ENCODE measurements around the gene IVD.
A peak's percentile ranks its signal among the peaks of the same experiment; 100 is the strongest.

The IVD gene

DNA sequence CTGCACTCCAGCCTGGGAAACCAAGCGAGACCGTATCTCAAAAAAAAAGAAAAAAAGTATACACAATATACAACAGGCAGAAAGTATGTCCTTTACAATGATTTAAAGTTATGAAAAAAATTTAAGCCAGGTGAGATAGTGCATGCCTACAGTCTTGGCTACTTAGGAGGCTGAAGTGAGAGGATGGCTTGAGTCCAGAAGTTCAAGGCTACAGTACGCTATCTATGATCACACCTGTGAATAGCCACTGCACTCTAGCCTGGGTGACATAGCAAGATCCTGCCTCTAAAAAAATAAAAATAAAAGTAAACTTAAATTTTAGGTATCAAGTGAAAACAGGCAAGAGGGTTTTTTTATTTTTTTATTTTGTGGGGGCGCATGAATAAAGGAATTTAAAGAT, 26.2 kb upstream of the IVD start:
- no peak for FAIRE-seq

GRCh38 chr15:40379853-40380252, 25.7 kb upstream of the IVD start:
- no peak for FAIRE-seq

- FAIRE-seq: no peak
Observed at GRCh38 chr15:40380636-40381035, 25.0 kb upstream of the IVD start.

- FAIRE-seq: no peak
Observed at GRCh38 chr15:40381818-40382529, 23.6 kb upstream of the IVD start.

GRCh38 chr15:40382580-40383456, 22.8 kb upstream of the IVD start, which contains the start of gene KNSTRN:
Gene KNSTRN, plus strand, starts transcription at chr15:40382721. Its CDS starts 115 bp downstream, at chr15:40382836.
- FAIRE-seq: peak; percentile 61

DNA sequence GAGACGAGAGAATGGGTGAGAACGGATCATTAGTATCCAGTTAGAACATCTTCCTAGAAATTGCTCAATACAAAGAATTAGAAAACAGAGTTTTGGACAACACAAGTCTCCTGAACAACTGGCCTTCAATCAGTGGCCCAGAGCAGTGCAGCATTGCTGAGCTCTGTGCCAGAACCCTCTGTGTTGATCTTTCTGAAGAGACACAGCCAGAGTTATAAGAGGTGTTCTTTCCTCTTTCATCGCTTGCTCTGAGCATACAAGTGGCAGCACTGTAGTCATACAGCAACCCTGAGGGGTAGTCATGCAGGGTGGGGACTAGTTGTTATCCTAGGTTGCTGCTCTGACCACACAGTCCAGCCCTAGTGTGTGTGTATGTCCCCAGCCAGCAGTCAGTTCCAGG, 19.1 kb upstream of the IVD start:
- FAIRE-seq: no peak

- FAIRE-seq: no peak
Observed at GRCh38 chr15:40388941-40389823, 16.4 kb upstream of the IVD start.

GRCh38 chr15:40389824-40390595, 15.6 kb upstream of the IVD start:
- no peak for FAIRE-seq

DNA sequence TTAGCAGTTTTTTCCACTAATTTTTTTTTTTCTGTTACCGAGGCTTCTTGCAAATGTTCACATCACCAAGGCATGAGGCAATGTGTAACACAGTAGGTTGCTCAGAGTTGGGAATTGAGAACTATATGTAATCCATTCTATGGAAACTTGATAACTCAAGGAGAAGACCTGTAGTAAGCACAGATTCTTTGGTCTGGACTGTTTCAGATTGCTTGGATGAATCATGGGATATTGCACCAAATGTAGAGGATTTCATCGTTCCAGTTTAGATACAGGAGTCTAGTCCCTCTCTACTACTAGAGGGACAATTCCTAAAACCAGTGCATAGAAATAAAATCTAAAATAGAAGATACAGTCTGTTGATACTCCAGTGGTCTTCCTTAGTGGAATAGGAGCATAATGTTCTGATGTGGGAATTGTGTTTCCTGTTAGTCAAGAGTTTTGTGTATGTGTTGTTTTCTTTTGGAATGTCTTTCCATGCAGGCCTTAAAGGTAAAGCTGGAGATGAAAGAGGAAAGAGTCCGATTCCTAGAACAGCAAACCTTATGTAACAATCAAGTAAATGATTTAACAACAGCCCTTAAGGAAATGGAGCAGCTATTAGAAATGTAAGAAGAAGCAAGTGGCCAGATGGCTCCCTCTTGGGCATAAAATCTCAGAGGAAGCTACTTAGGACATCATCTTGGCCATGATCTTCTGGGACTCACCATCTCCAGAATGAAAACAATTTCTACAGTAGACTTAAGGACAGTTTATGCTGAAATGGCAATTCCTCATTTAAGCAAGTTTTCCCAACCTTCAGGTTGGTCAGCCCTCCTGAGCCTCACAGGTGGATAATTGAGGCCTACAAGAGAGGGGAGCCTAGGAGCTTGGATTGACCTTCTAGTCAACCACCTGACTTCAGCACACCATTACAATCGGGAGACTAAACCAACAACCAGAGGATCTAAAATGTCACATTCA, 12.3 kb upstream of the IVD start:
- FAIRE-seq: no peak

DNA sequence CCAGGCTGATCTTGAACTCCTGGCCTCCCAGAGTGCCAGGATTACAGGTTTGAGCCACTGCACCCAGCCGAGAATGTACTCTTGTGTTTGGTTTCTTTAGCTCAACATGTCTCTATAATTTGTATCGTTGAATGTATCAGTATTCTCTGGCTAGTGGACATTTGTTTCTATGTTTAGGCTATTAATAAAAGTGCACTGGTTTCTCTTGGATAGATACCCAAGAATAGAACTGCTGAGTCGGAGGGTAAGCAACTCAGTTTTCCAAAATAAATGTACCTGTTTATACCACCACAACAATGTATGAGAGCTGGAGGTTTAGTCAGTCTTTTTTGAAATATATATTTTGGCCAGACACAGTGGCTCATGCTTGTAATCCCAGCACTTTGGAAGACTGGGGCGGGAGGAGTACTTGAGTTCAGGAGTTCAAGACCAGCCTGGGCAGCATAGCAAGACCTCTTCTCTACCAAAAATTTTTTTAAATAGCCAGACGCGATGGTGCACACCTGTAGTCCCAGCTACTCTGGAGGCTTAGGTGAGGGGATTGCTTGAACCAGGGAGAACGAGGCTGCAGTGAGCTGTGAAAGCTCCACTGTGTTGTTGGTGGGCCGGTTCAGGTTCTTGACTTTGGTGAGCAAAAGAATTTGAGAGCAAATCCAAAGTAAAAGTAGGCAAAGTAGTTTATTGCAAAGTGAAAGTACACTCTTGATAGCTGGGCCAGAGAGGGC, 7.7 kb upstream of the IVD start:
- FAIRE-seq: no peak

- no peak for FAIRE-seq
Observed at GRCh38 chr15:40398413-40398873, 7.2 kb upstream of the IVD start.

- FAIRE-seq: no peak
Observed at GRCh38 chr15:40399370-40399769, 6.2 kb upstream of the IVD start.

DNA sequence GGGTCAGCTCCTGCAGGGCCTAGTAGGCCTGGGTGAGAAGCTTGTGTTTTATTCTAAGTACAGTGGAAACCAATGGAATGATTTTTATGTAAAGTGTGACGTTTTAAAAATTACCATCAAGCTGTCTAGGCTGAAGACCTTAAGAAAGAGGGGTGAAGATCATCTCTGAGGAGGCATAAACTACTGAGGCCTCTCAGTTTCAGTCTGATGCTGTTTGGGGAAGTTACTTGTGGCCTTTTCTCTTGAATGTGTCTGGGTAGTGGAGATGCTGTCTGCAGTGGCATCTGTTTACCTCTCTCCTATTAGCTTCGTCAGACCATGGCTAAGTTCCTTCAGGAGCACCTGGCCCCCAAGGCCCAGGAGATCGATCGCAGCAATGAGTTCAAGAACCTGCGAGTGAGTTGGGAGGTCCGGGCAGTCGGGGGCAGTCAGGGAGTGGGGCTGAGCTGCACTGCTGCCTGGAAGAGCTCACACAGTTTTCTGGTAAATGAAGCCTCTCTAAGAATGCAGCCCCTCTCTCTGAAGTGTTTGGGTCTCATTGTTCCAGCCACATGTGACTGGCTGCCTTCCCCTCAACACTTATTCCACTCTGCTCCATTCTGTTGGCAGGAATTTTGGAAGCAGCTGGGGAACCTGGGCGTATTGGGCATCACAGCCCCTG, 1.9 kb downstream of the IVD start:
- no peak for FAIRE-seq

GRCh38 chr15:40409366-40409765, 3.8 kb downstream of the IVD start:
- FAIRE-seq: no peak

DNA sequence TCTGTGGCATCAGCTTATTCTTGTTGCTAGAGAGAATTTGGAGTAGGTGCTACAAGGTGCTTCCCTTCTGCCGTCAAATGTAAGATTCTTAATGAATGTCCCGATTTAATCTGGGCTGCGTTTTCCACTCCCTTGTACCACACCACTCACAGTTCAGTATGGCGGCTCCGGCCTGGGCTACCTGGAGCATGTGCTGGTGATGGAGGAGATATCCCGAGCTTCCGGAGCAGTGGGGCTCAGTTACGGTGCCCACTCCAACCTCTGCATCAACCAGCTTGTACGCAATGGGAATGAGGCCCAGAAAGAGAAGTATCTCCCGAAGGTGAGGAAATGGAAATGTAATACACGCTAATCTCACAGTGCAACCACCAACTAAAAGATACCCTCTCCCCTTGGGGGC, 4.9 kb downstream of the IVD start:
- no peak for FAIRE-seq

DNA sequence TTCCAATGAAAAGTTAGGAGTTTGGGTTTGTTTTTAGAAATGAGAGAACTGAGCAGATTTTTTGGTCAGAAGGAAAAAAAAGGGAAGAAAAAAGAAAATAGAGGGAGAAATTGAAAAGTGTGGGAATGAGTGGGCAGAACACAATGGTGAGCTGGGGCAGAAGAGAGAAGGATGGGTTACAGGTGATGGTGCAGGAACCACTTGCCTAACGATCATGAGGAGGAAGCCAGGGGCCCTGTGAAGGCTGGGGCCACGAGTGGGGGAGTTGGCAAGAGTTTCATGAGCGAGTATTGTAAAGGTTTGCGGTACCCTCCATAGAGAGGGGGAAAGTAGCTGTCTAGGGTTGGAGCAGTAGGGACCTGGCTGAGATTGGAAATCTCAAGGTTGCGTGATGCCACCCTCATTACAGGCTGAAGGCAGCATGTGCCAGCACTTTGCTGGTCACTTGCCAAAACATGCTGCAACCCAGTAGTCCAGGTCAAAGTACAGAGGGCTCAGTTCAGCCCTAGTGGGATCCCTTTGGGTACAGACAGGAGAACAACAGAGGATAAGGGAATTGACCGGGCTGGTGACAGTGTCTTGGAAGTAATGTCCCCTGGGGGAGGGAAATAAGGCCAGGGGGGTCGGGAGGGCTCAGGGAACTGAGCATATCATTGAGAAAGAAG, 6.6 kb downstream of the IVD start:
- FAIRE-seq: no peak

DNA sequence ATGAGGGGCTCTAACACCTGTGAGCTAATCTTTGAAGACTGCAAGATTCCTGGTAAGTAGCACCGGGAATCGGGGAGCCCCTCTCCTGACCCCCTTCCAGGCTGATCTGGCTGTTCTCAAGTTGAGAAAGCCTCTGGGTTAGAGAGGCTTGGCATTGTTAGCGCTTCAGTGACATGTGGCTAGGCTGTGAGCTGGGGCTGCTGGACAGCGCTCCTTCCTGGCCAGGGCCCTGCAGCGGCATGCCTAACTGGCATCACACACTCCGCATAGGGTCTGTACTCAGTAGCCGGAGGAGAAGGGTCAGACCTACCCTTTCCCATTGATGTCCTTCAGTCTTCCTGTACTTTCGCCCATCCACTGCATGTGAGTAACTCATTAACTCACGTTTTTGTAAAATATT, 7.4 kb downstream of the IVD start:
- no peak for FAIRE-seq

GRCh38 chr15:40414816-40415215, 9.2 kb downstream of the IVD start:
- FAIRE-seq: no peak

DNA sequence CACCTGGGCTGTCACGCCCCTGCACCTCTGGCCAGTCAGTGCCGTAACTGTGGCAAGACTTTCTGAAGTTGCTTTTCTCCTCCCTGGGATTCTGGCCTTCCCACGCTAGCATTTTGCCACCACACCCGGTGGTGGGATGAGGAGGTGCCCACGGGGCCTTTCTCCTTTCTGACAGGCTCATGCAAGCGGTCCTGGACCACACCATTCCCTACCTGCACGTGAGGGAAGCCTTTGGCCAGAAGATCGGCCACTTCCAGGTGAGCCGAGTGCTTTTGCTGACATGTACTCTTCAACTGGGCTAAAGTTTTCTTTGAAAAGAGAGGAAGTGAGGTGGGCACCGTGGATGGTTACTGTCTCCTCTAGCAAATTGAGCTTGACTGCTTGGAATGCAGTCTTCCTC, 9.6 kb downstream of the IVD start:
- no peak for FAIRE-seq

Measured in endometrium (tissue), 2 donors.